HCT116 (cell line): Measurements from ENCODE around the gene NR4A1.

Source experiments
- EZH2 ChIP-seq: fragments of 200-600 bp; sonication (generic); IDR thresholded peaks from 2 replicates; pipeline ENCODE4 v1.6.1; 2017; ENCODE audit warnings: antibody characterized with exemption, mixed run types
- POLR2A ChIP-seq: IDR thresholded peaks from 2 replicates; pipeline ENCODE4 v1.7.0; 2011; ENCODE audit warnings: borderline replicate concordance; ENCODE audit not compliant: insufficient read depth, insufficient read length; ENCODE audit errors: extremely low read depth
- POLR2AphosphoS5 ChIP-seq: IDR thresholded peaks from 2 replicates; pipeline ENCODE4 v1.6.1; 2011; ENCODE audit warnings: mild to moderate bottlenecking, low read depth, low read length, moderate library complexity
- RAD21 ChIP-seq: IDR thresholded peaks from 2 replicates; pipeline ENCODE4 v1.6.1; 2012; ENCODE audit warnings: low read depth, mild to moderate bottlenecking
- SP1 ChIP-seq: IDR thresholded peaks from 2 replicates; pipeline ENCODE4 v1.6.1; 2012; ENCODE audit warnings: low read depth
- TCF7L2 ChIP-seq: IDR thresholded peaks from 2 replicates; pipeline ENCODE4 v1.7.0; 2011; ENCODE audit warnings: borderline replicate concordance, inconsistent platforms; ENCODE audit not compliant: insufficient read depth, insufficient read length; ENCODE audit errors: extremely low read depth
- ZFX ChIP-seq: fragments of 450-650 bp; IDR thresholded peaks from 2 replicates; pipeline ENCODE4 v1.6.1; 2017
- TF ChIP-seq, protein P1 (sequence below), 3 experiments: fragments of 200-600 bp in 1 of 3; sonication (generic) in 1 of 3; IDR thresholded peaks in 2 of 3; conservative IDR thresholded peaks in 1 of 3; 2 replicates each; pipeline ENCODE4 v1.5.1; 2012 to 2017; ENCODE audit warnings: low read depth in 2 of 3, low read length in 2 of 3, antibody characterized with exemption in 1 of 3, borderline replicate concordance in 1 of 3, control low read depth in 1 of 3, mild to moderate bottlenecking in 1 of 3, mixed read lengths in 1 of 3, mixed run types in 1 of 3, moderate library complexity in 1 of 3; ENCODE audit not compliant: insufficient read depth in 1 of 3
- TF ChIP-seq, protein P2 (sequence below): IDR thresholded peaks from 2 replicates; pipeline ENCODE4 v1.6.1; 2012
- TF ChIP-seq, protein P3 (sequence below): IDR thresholded peaks from 2 replicates; pipeline ENCODE4 v1.6.1; 2012
- TF ChIP-seq, protein P4 (sequence below): IDR thresholded peaks from 2 replicates; pipeline ENCODE4 v1.6.1; 2012; ENCODE audit warnings: low read depth
- TF ChIP-seq, protein P5 (sequence below): IDR thresholded peaks from 2 replicates; pipeline ENCODE4 v1.6.1; 2011; ENCODE audit warnings: mild to moderate bottlenecking, low read length, moderate library complexity; ENCODE audit not compliant: insufficient replicate concordance; ENCODE audit errors: extremely low read depth

DNA sequence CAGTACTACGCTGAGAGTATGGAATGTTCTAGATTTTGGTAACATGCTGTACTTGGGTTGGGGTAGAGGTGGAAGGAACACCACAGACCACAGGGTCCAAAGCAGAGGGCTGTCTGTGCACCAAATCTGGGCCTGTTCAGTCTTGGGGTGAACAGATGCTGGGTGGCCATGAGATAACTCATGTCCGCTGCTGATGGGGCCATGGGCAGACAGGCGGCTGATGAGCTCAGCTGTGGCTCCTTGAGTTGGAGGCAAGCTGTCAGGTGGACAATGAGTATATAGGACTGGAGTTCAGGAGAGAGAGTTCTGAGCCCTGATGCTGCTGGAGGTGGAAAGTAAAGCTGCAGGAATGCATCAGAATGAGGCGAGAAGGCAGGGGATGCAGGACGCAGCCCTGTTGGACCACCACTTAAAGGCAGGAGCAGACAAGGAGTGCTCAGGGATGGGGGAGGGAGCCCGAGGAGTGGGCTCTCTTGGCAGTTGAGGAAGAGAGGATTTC lies 34.5 kb downstream of the NR4A1 start:
- TF ChIP-seq, protein P1, sequence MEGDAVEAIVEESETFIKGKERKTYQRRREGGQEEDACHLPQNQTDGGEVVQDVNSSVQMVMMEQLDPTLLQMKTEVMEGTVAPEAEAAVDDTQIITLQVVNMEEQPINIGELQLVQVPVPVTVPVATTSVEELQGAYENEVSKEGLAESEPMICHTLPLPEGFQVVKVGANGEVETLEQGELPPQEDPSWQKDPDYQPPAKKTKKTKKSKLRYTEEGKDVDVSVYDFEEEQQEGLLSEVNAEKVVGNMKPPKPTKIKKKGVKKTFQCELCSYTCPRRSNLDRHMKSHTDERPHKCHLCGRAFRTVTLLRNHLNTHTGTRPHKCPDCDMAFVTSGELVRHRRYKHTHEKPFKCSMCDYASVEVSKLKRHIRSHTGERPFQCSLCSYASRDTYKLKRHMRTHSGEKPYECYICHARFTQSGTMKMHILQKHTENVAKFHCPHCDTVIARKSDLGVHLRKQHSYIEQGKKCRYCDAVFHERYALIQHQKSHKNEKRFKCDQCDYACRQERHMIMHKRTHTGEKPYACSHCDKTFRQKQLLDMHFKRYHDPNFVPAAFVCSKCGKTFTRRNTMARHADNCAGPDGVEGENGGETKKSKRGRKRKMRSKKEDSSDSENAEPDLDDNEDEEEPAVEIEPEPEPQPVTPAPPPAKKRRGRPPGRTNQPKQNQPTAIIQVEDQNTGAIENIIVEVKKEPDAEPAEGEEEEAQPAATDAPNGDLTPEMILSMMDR (IDR thresholded peaks at IDR 0.05 in 2 of 3, conservative IDR thresholded peaks at IDR 0.05 in 1 of 3; ENCODE audit: borderline replicate concordance in 1 of 3, insufficient read depth in 1 of 3, low read depth in 2 of 3, low read length in 2 of 3): no peak
- TF ChIP-seq RAD21 (no peak), POLR2A (no peak), POLR2AphosphoS5 (no peak), EZH2 (no peak), ZFX (no peak), SP1 (no peak), TCF7L2 (no peak)
- TF ChIP-seq, protein P2, sequence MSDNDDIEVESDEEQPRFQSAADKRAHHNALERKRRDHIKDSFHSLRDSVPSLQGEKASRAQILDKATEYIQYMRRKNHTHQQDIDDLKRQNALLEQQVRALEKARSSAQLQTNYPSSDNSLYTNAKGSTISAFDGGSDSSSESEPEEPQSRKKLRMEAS: no peak
- TF ChIP-seq, protein P3, sequence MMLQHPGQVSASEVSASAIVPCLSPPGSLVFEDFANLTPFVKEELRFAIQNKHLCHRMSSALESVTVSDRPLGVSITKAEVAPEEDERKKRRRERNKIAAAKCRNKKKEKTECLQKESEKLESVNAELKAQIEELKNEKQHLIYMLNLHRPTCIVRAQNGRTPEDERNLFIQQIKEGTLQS: no peak
- TF ChIP-seq, protein P4, sequence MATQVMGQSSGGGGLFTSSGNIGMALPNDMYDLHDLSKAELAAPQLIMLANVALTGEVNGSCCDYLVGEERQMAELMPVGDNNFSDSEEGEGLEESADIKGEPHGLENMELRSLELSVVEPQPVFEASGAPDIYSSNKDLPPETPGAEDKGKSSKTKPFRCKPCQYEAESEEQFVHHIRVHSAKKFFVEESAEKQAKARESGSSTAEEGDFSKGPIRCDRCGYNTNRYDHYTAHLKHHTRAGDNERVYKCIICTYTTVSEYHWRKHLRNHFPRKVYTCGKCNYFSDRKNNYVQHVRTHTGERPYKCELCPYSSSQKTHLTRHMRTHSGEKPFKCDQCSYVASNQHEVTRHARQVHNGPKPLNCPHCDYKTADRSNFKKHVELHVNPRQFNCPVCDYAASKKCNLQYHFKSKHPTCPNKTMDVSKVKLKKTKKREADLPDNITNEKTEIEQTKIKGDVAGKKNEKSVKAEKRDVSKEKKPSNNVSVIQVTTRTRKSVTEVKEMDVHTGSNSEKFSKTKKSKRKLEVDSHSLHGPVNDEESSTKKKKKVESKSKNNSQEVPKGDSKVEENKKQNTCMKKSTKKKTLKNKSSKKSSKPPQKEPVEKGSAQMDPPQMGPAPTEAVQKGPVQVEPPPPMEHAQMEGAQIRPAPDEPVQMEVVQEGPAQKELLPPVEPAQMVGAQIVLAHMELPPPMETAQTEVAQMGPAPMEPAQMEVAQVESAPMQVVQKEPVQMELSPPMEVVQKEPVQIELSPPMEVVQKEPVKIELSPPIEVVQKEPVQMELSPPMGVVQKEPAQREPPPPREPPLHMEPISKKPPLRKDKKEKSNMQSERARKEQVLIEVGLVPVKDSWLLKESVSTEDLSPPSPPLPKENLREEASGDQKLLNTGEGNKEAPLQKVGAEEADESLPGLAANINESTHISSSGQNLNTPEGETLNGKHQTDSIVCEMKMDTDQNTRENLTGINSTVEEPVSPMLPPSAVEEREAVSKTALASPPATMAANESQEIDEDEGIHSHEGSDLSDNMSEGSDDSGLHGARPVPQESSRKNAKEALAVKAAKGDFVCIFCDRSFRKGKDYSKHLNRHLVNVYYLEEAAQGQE: no peak
- TF ChIP-seq, protein P5, sequence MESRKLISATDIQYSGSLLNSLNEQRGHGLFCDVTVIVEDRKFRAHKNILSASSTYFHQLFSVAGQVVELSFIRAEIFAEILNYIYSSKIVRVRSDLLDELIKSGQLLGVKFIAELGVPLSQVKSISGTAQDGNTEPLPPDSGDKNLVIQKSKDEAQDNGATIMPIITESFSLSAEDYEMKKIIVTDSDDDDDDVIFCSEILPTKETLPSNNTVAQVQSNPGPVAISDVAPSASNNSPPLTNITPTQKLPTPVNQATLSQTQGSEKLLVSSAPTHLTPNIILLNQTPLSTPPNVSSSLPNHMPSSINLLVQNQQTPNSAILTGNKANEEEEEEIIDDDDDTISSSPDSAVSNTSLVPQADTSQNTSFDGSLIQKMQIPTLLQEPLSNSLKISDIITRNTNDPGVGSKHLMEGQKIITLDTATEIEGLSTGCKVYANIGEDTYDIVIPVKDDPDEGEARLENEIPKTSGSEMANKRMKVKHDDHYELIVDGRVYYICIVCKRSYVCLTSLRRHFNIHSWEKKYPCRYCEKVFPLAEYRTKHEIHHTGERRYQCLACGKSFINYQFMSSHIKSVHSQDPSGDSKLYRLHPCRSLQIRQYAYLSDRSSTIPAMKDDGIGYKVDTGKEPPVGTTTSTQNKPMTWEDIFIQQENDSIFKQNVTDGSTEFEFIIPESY: no peak
